ENCODE measurements around the gene DMRTC2.

Gene DMRTC2

DNA sequence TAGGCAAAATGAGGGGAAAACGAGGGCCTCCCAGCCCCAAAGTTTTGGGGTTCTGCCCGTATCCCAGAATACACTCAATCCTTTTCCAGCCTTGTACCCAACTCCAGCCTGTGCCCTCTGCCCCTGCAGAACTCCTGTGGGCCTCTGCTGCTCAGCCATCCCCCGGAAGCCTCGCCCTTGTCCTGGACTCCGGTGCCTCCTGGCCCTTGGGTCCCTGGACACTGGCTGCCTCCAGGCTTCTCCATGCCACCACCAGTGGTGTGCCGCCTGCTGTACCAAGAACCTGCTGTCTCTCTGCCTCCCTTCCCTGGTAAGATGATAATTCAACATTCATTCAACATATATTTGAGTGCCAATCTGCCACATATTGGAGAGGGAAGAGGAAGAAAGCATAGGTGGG lies 3.8 kb downstream of the DMRTC2 start:
- H3K4me1 ChIP-seq (ENCODE audit: insufficient read depth, low read length), result peaks cover 5% of the 10 kb centered on the region; the same call in 1 of the 2 replicates
- no peak overlapping the region for H3K4me3 ChIP-seq (ENCODE audit: low read length)
- H3K27me3 ChIP-seq (ENCODE audit: insufficient read depth, low read length), result peaks cover 4% of the 10 kb centered on the region; the same call in 1 of the 2 replicates
- H3K9ac ChIP-seq (ENCODE audit: low read depth, low read length), result no peak overlapping the region
- no peaks in the 10 kb centered on the region for H3K36me3 ChIP-seq (ENCODE audit: insufficient read depth, low read depth, low read length)
- H3K9me3 ChIP-seq (ENCODE audit: insufficient read depth, low read depth, low read length), result no peaks in the 10 kb centered on the region
- no peak overlapping the region for H3K27ac ChIP-seq (ENCODE audit: low read length)

DNA sequence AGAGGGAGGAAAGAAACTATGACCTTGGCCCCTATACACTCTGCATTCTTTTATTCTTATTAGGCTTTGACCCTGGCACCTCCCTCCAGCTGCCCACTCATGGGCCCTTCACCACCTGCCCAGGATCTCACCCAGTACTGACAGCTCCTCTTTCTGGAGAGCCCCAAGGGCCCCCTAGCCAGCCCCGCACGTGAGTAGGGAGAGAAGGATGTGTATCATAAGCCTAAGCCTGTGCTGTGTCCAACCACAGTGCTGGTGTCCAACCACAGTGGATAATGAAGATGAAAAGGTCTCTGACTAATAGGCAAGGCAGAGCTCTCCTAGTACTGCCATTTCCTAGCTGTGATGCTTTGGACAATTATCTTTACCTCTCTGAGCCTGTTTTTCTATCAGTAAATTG lies 4.2 kb downstream of the DMRTC2 start:
- Histone ChIP-seq H3K27ac (ENCODE audit: low read length) (no peak overlapping the region), H3K36me3 (ENCODE audit: insufficient read depth, low read depth, low read length) (no peaks in the 10 kb centered on the region), H3K9me3 (ENCODE audit: insufficient read depth, low read depth, low read length) (no peaks in the 10 kb centered on the region), H3K27me3 (ENCODE audit: insufficient read depth, low read length) (peaks cover 8% of the 10 kb centered on the region; the same call in 1 of the 2 replicates), H3K4me1 (ENCODE audit: insufficient read depth, low read length) (peaks cover 5% of the 10 kb centered on the region; the same call in 1 of the 2 replicates), H3K9ac (ENCODE audit: low read depth, low read length) (no peak overlapping the region), H3K4me3 (ENCODE audit: low read length) (no peak overlapping the region)

DNA sequence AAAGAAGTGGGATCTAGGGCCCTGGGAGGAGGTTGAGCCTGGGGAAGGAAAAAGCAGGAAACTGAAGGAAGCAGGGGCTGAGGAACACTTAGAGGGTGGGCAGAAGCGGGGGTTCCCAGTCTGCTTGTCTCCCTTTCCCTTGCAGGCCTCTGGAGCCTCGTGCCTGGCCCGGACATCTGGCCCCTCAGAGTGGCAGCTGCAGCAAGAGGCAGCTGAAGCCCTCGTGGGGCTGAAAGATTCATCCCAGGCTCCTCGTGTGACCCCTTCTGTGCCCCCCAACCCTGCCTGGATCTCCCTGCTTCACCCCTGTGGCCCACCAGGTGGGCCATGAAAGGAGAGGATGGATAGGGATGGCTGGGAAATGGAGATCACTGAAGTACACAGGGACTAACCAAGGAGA lies 5.5 kb downstream of the DMRTC2 start:
- Histone ChIP-seq H3K4me1 (ENCODE audit: insufficient read depth, low read length) (peaks cover 5% of the 10 kb centered on the region; the same call in 1 of the 2 replicates), H3K4me3 (ENCODE audit: low read length) (no peak overlapping the region), H3K9ac (ENCODE audit: low read depth, low read length) (no peak overlapping the region), H3K36me3 (ENCODE audit: insufficient read depth, low read depth, low read length) (no peaks in the 10 kb centered on the region), H3K27me3 (ENCODE audit: insufficient read depth, low read length) (peaks cover 17% of the 10 kb centered on the region; the same call in 1 of the 2 replicates), H3K27ac (ENCODE audit: low read length) (no peak overlapping the region), H3K9me3 (ENCODE audit: insufficient read depth, low read depth, low read length) (no peaks in the 10 kb centered on the region)

DNA sequence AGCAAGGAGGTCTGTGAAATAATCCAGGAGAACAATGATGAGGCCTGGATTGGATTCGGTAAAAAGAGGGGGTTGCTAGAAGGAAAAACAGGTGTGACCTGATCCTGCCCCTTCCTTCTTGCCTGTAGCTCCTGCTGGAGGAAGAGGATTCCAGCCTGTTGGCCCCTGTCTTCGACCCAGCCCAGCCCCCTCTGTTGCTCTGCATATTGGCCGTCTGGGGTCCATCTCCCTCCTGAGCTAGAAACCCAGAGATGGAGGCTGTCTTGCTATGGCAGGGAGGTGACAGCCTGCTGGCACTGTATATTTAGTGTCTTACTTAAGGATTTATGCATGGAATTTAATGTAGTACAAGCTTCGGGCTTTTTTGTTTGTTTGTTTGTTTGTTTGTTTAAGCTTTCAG lies 6.6 kb downstream of the DMRTC2 start:
- Histone ChIP-seq H3K4me1 (ENCODE audit: insufficient read depth, low read length) (peaks cover 5% of the 10 kb centered on the region; the same call in 1 of the 2 replicates), H3K27me3 (ENCODE audit: insufficient read depth, low read length) (peaks cover 17% of the 10 kb centered on the region; the same call in 1 of the 2 replicates)

DNA sequence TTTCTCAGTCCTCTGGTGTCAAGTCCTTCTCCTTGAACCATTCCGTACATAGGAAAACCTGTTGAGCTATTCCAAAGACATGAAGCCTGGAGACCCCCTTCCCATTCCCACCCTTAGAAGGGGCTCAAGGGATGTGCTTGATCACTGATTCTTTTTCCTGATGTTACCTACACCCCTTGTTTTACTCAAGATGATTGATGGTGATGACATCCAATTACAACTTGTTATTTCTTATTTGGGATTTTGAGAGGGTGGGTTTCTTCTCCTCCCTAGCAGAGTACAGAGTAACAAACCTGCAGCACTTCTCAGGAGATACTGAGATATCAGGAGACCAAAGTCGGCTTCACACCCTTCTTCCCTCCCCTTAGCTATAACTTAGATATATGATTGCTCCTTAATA lies 8.5 kb downstream of the DMRTC2 start:
- Histone ChIP-seq H3K36me3 (ENCODE audit: insufficient read depth, low read depth, low read length) (no peaks in the 10 kb centered on the region), H3K4me1 (ENCODE audit: insufficient read depth, low read length) (peaks cover 5% of the 10 kb centered on the region; the same call in 1 of the 2 replicates), H3K27ac (ENCODE audit: low read length) (no peak overlapping the region), H3K4me3 (ENCODE audit: low read length) (no peak overlapping the region), H3K9ac (ENCODE audit: low read depth, low read length) (no peak overlapping the region), H3K9me3 (ENCODE audit: insufficient read depth, low read depth, low read length) (no peaks in the 10 kb centered on the region), H3K27me3 (ENCODE audit: insufficient read depth, low read length) (peaks cover 17% of the 10 kb centered on the region; the same call in 1 of the 2 replicates)

More for the DNA sequence above, 6.6 kb downstream of the DMRTC2 start:
- no peak overlapping the region for H3K4me3 ChIP-seq (ENCODE audit: low read length)
- no peaks in the 10 kb centered on the region for H3K36me3 ChIP-seq (ENCODE audit: insufficient read depth, low read depth, low read length)
- H3K9ac ChIP-seq (ENCODE audit: low read depth, low read length), result peak overlapping the region; percentile 8; the same call in 1 of the 2 replicates
- H3K9me3 ChIP-seq (ENCODE audit: insufficient read depth, low read depth, low read length), result no peaks in the 10 kb centered on the region
- H3K27ac ChIP-seq (ENCODE audit: low read length), result no peak overlapping the region

DNA sequence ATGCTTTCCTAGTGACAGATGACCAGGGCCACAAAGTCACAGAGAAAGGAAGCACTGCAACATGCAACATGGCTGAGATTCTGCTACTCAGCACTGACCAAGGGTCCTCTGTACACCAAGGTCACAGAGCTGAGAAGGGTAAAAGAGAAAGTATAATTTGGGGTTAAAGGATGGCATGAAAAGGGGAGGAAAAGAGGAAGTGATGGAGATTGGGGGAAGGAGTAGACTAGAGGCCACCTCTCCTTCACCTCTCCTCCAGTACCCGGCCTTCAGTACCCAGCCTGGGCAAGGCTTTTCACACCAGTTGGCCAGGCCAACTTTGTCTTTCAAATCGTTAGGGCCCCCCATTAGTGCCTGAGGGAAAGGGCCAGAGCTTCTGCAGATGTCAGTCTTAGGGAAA lies 8.9 kb downstream of the DMRTC2 start:
- Histone ChIP-seq H3K9me3 (ENCODE audit: insufficient read depth, low read depth, low read length) (no peaks in the 10 kb centered on the region), H3K9ac (ENCODE audit: low read depth, low read length) (no peak overlapping the region), H3K4me1 (ENCODE audit: insufficient read depth, low read length) (peaks cover 5% of the 10 kb centered on the region; the same call in 1 of the 2 replicates), H3K36me3 (ENCODE audit: insufficient read depth, low read depth, low read length) (no peaks in the 10 kb centered on the region), H3K27me3 (ENCODE audit: insufficient read depth, low read length) (peaks cover 17% of the 10 kb centered on the region; the same call in 1 of the 2 replicates), H3K27ac (ENCODE audit: low read length) (no peak overlapping the region), H3K4me3 (ENCODE audit: low read length) (no peak overlapping the region)

DNA sequence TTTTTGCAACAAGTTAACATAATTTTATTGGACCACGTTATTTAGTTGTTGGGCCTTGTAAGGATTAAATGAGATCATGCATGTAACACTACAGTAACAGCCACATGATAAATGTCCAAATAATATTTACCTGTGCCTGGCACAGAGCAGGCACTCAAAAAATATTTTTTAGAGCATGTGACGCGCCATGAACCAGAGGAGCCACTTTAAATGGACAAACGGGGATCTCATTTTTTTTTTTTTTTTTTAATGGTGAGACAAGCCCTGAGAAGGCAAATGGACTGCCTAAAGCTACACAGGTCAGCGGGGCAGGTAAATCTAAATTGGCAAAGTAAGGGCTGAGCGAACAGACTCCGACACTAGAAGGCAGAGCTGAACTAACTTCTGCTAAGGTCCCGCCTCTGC lies 14.4 kb downstream of the DMRTC2 start:
- peaks cover 7% of the 10 kb centered on the region; the same call in 1 of the 2 replicates for H3K27me3 ChIP-seq (ENCODE audit: insufficient read depth, low read length)
- H3K4me1 ChIP-seq (ENCODE audit: insufficient read depth, low read length), result peaks cover 30% of the 10 kb centered on the region
- H3K36me3 ChIP-seq (ENCODE audit: insufficient read depth, low read depth, low read length), result peaks cover 38% of the 10 kb centered on the region
- H3K27ac ChIP-seq (ENCODE audit: low read length), result peak overlapping the region; percentile 57
- peak overlapping the region; percentile 71; the same call in 1 of the 2 replicates for H3K9ac ChIP-seq (ENCODE audit: low read depth, low read length)
- H3K9me3 ChIP-seq (ENCODE audit: insufficient read depth, low read depth, low read length), result no peaks in the 10 kb centered on the region
- H3K4me3 ChIP-seq (ENCODE audit: low read length), result peak overlapping the region; percentile 59

DNA sequence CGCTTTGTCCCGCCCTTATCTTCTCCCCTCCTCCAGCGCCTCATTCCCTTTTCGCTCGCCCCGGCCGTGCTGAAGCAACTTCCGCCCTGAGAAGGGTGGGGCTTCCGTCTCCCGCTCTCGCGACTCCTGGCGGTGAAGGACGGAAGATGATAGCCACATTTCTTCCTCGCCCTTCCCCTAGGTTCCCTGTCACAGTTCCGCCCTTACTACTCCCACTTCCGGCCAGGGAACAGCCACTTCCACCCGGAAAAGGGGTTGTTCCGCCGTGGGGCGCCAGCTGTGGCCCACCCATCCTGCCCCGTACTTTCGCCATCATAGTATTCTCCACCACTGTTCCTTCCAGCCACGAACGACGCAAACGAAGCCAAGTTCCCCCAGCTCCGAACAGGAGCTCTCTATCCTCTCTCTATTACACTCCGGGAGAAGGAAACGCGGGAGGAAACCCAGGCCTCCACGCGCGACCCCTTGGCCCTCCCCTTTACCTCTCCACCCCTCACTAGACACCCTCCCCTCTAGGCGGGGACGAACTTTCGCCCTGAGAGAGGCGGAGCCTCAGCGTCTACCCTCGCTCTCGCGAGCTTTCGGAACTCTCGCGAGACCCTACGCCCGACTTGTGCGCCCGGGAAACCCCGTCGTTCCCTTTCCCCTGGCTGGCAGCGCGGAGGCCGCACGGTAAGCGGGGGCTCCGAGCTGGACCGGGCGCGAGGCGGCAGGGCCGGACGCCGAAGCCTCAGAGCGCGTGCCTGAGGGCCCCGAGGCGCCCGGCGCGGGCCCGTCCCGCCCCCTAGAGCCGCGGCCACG lies 15.0 kb downstream of the DMRTC2 start, which contains the start of gene RPS19:
TSS of gene RPS19 (plus strand) at position 638 of the 801 bp plus-strand sequence. CDS start 520 bp downstream, outside the sequence.
- Histone ChIP-seq H3K4me3 (ENCODE audit: low read length) (peak within 1 kb of the TSS; percentile 100), H3K4me1 (ENCODE audit: insufficient read depth, low read length) (peaks cover 35% of the 10 kb centered on the region), H3K9ac (ENCODE audit: low read depth, low read length) (peak within 1 kb of the TSS; percentile 100), H3K27ac (ENCODE audit: low read length) (peak within 1 kb of the TSS; percentile 97), H3K36me3 (ENCODE audit: insufficient read depth, low read depth, low read length) (peaks cover 44% of the 10 kb centered on the region), H3K27me3 (ENCODE audit: insufficient read depth, low read length) (peaks cover 1% of the 10 kb centered on the region; the same call in 1 of the 2 replicates), H3K9me3 (ENCODE audit: insufficient read depth, low read depth, low read length) (no peaks in the 10 kb centered on the region)

DNA sequence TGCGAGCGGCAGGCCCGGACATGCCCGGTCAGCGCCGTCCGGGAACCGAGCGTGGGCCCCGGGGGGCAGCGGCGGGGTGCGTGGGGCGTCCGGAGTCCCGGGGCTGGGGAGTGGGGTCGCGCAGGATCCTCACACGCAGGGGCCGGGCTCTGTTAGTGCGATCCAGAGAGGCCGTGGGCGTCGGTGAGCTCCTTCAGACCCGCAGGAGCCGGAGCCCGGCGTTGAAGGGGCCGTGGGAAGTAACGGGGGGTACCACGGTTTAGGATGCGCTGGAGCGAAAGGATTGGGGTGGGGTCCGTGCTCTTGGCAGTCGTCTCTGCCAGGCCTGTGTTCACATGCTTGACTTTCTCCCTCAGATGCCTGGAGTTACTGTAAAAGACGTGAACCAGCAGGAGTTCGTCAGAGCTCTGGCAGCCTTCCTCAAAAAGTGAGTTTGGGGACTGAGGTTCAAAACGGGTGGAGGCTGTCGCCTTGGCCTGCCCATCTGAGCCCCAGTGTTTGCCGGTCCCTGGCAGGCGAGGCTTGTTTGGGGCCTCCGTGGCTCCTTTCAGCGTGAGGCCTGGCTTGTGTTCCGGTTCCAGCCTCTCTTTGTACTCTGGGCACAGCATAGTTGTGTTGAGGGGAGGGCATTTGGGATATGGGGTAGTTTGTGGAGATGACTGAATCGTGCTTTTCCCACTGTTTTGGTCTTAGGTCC lies 15.7 kb downstream of the DMRTC2 start:
- H3K36me3 ChIP-seq (ENCODE audit: insufficient read depth, low read depth, low read length), result peaks cover 52% of the 10 kb centered on the region

DNA sequence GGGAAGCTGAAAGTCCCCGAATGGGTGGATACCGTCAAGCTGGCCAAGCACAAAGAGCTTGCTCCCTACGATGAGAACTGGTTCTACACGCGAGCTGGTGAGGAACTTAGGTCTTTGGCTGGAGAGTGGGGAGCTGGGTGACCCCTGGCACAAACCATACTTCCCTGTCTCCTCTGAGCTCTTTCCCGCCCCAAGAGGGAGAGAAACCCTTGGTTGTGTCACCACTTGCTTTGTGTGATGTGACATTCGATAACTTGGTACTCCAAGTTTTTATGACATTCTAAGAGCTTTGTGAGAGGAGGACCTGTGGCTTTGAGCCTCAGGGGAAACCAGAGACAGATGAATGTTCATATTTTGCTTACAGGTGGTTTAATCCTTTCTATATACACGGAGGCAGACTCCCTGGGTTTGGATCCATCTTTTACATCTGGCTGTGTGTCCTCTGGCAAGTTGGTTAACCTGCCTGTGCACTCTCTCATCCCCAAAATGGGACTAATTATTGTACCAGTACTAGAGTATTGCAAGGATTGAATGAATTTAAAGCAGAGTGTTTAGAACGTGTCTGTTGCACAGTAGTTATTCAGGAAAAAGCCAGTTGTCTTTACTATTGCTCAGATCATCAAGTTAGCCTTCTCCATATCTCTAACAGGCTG lies 16.4 kb downstream of the DMRTC2 start:
- Histone ChIP-seq H3K9ac (ENCODE audit: low read depth, low read length) (peak overlapping the region; percentile 100), H3K27me3 (ENCODE audit: insufficient read depth, low read length) (no peaks in the 10 kb centered on the region), H3K36me3 (ENCODE audit: insufficient read depth, low read depth, low read length) (peaks cover 57% of the 10 kb centered on the region), H3K4me1 (ENCODE audit: insufficient read depth, low read length) (peaks cover 35% of the 10 kb centered on the region), H3K9me3 (ENCODE audit: insufficient read depth, low read depth, low read length) (no peaks in the 10 kb centered on the region), H3K27ac (ENCODE audit: low read length) (peak overlapping the region; percentile 97), H3K4me3 (ENCODE audit: low read length) (peak overlapping the region; percentile 100)

More for the DNA sequence above, 15.7 kb downstream of the DMRTC2 start:
- Histone ChIP-seq H3K4me3 (ENCODE audit: low read length) (peak overlapping the region; percentile 100), H3K9me3 (ENCODE audit: insufficient read depth, low read depth, low read length) (no peaks in the 10 kb centered on the region), H3K4me1 (ENCODE audit: insufficient read depth, low read length) (peaks cover 35% of the 10 kb centered on the region), H3K27me3 (ENCODE audit: insufficient read depth, low read length) (no peaks in the 10 kb centered on the region), H3K27ac (ENCODE audit: low read length) (peak overlapping the region; percentile 97), H3K9ac (ENCODE audit: low read depth, low read length) (peak overlapping the region; percentile 100)

DNA sequence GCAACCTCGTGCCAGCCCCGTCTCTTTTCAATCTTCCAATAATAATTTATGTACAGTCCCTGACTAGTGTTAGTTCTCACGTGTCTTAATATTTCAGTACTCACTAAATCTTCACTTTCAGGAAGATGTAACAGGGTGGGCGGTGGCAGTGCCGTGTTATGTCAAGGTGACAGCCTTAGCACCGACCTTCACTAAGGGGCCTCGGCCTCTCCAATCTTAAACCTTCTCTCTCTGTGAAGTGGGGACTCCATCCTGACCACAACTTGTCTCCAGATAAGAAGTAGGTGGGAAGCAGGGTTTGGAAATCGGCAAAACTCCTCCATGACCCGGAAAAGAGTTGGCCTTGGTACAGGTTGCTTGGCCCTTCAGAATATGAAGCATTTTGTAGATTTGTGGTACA lies 17.0 kb downstream of the DMRTC2 start:
- H3K9me3 ChIP-seq (ENCODE audit: insufficient read depth, low read depth, low read length), result no peaks in the 10 kb centered on the region
- peaks cover 35% of the 10 kb centered on the region for H3K4me1 ChIP-seq (ENCODE audit: insufficient read depth, low read length)
- H3K27me3 ChIP-seq (ENCODE audit: insufficient read depth, low read length), result no peaks in the 10 kb centered on the region
- H3K27ac ChIP-seq (ENCODE audit: low read length), result no peak overlapping the region
- peaks cover 63% of the 10 kb centered on the region for H3K36me3 ChIP-seq (ENCODE audit: insufficient read depth, low read depth, low read length)
- H3K9ac ChIP-seq (ENCODE audit: low read depth, low read length), result peak overlapping the region; percentile 100
- peak overlapping the region; percentile 100 for H3K4me3 ChIP-seq (ENCODE audit: low read length)

All from iPS-20b (cell line).